Endothelial cell of umbilical vein (primary cell): ENCODE data around the gene CCDC106. TPM values are rescaled to one million over a fixed set of nuclear protein-coding genes. Genes with fewer than 3 reads are reported as not detected.

Experiments used
- BruUV-seq: library from RNA; stranded (reverse); fragments of 400-500 nt; replicated peaks from 2 replicates; lab custom pipeline; 2021; lab: Mats Ljungman, UMichigan
- CTCF ChIA-PET: fragments of 300-600, 350-600 bp; sonication (Branson Sonifier 250); formaldehyde crosslinking; loops from one replicate; lab custom pipeline; 2021; ENCODE audit warnings: antibody characterized with exemption, inconsistent platforms; lab: Charles Lee
- POLR2A ChIA-PET: fragments of 300-600, 350-600 bp; sonication (Branson Sonifier 250); formaldehyde crosslinking; loops from one replicate; lab custom pipeline; 2021; ENCODE audit warnings: antibody characterized with exemption, inconsistent platforms; lab: Charles Lee
- DNase-seq: peaks from one replicate; pipeline ENCODE4 v3.0.0-alpha.2; 2011; ENCODE audit warnings: low read depth, low spot score
- FAIRE-seq: peaks from 2 replicates; lab custom pipeline; 2011; peaks lifted over from hg19 to GRCh38; lab: Jason Lieb, UNC
- H2AFZ ChIP-seq: 2 replicates; pipeline ENCODE4 v1.6.0; 2012; ENCODE audit warnings: low read depth, low read length, control low read depth, inconsistent platforms
- H3K27ac ChIP-seq: 2 replicates; pipeline ENCODE4 v1.5.1; 2011; ENCODE audit warnings: low read depth, mild to moderate bottlenecking, control low read depth, low read length, moderate library complexity; ENCODE audit not compliant: insufficient read depth
- H3K27me3 ChIP-seq, 2 experiments: 2 replicates each; pipeline versions ENCODE4 v1.6.0 to v1.6.1; 2011; ENCODE audit warnings: low read length in 2 of 2, mixed read lengths in 1 of 2; ENCODE audit not compliant: control insufficient read depth in 2 of 2, insufficient read depth in 2 of 2
- H3K36me3 ChIP-seq, 2 experiments: 2 replicates in 1 of 2; 3 replicates in 1 of 2; pipeline ENCODE4 v1.5.1; 2011; ENCODE audit warnings: low read length in 2 of 2, mild to moderate bottlenecking in 1 of 2, moderate library complexity in 1 of 2; ENCODE audit not compliant: control insufficient read depth in 2 of 2, insufficient read depth in 2 of 2; ENCODE audit errors: extremely low read depth in 1 of 2
- H3K4me1 ChIP-seq: 3 replicates; pipeline ENCODE4 v1.5.1; 2011; ENCODE audit warnings: mild to moderate bottlenecking, low read length; ENCODE audit not compliant: control insufficient read depth, insufficient read depth; ENCODE audit errors: extremely low read depth
- H3K4me2 ChIP-seq: 2 replicates; pipeline ENCODE4 v1.6.1; 2011; ENCODE audit warnings: low read length, control low read depth, mixed read lengths; ENCODE audit not compliant: insufficient read depth
- H3K4me3 ChIP-seq, 3 experiments: fragments of 200-600 bp in 1 of 3; sonication (generic), shearing (Covaris generic) in 1 of 3; replicated peaks in 1 of 3; 2 replicates each; pipeline ENCODE4 v1.5.1; 2011 to 2016; ENCODE audit warnings: control low read depth in 3 of 3, low read length in 3 of 3, mild to moderate bottlenecking in 2 of 3, inconsistent platforms in 1 of 3, low read depth in 1 of 3, moderate library complexity in 1 of 3; ENCODE audit not compliant: insufficient read depth in 1 of 3
- H3K79me2 ChIP-seq: 2 replicates; pipeline ENCODE4 v1.6.0; 2012; ENCODE audit warnings: low read length, inconsistent platforms; ENCODE audit not compliant: control insufficient read depth, insufficient read depth
- H3K9ac ChIP-seq: replicated peaks from 2 replicates; pipeline ENCODE3; 2011; ENCODE audit warnings: low read length, control low read depth; ENCODE audit not compliant: insufficient read depth; ENCODE audit errors: extremely low read depth
- H3K9me1 ChIP-seq: replicated peaks from 3 replicates; pipeline ENCODE4 v1.6.0; 2011; ENCODE audit warnings: mild to moderate bottlenecking, low read length; ENCODE audit not compliant: control insufficient read depth, insufficient read depth; ENCODE audit errors: extremely low read depth
- H3K9me3 ChIP-seq: replicated peaks from 2 replicates; pipeline ENCODE4 v1.5.1; 2012; ENCODE audit warnings: low read length, inconsistent platforms; ENCODE audit not compliant: control insufficient read depth, insufficient read depth
- H4K20me1 ChIP-seq: replicated peaks from 2 replicates; pipeline ENCODE3; 2011; ENCODE audit warnings: mild to moderate bottlenecking, low read length; ENCODE audit not compliant: control insufficient read depth, insufficient read depth; ENCODE audit errors: extremely low read depth
- POLR2AphosphoS5 ChIP-seq: IDR thresholded peaks from 2 replicates; pipeline ENCODE4 v1.6.1; 2012; ENCODE audit warnings: low read depth, mild to moderate bottlenecking, control low read depth, low read length, moderate library complexity; ENCODE audit not compliant: insufficient read depth
- dilution Hi-C: fragments of 300-500 bp; cut with MboI; formaldehyde crosslinking; loops from one replicate; pipeline ENCODE4 v1.15.0; 2019; ENCODE audit warnings: low sequenced_read_pairs; ENCODE audit not compliant: extremely low pct_ligation_motif_present
- intact Hi-C: fragments of 100-400 bp; cut with micrococcal nuclease; formaldehyde crosslinking; loops from one replicate; pipeline ENCODE4 v1.10.0; 2022
- polyA plus RNA-seq, 4 experiments: library from polyadenylated mRNA; depleted of rRNA in 3 of 4; stranded (reverse) in 3 of 4; unstranded in 1 of 4; fragments of >200 nt; gene quantifications; 2 replicates each; pipeline versions ENCODE4 v1.2.1 to v1.2.3, GENCODE V29; 2011 to 2012; ENCODE audit warnings: missing spikeins in 1 of 4
- total RNA-seq: library from RNA; stranded (reverse); gene quantifications from 2 replicates; pipeline ENCODE4 v1.2.3, GENCODE V29; 2021
- TF ChIP-seq, protein P1 (sequence below), 2 donors: IDR thresholded peaks; 1 replicate in 1 of 2; 2 replicates in 1 of 2; pipeline ENCODE4 v1.5.1; 2011; ENCODE audit warnings: low read length in 2 of 2, mild to moderate bottlenecking in 2 of 2, moderate library complexity in 2 of 2, control low read depth in 1 of 2, inconsistent platforms in 1 of 2, low read depth in 1 of 2; ENCODE audit not compliant: insufficient read depth in 1 of 2; ENCODE audit errors: extremely low read depth in 1 of 2

The CCDC106 gene
- total and polyA plus RNA-seq, 2 donors (not counting 3 experiments of a cell fraction or from before 2014, with no cell fraction given): 11.8 to 12.0 TPM

DNA sequence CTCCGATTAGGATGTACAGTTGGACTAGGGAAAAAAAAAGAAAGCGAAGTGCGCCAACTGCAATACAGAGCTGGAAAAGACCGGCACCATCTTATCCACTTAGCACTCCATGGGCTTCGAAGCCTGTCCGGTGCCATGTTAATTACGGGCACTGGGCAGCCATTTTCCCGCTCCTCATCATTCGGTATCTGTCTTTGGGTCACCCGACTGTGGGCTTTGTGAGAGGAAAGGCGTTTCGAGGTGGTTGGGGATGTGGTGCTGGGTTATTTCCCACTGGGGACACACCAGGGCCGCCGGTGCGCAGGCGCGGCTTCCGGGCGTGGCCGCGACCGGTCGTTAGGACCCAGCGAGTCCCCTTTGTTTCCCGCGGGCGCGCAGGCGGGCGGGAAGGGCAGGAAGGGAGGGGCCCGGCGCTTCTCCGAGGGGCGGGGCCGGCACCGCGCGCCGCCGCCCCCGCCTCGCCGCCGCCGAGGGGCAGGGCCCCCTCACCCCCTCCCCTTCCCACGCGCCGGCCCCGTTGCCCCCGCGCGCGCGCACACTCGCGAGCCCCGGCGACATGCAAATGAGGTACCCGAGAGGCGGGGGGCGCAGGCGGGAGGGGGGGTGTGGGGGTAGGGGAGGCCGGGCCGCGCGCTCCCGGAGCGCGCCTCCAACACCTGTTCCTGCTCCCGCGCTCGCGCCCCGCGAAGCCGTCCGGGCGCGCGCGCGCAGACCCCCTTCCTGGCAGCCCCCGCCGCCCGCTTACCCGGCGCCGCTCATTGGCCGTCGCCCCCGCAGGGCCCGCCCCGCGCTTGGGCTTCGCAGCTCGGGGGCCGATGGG is 48.0 kb upstream of the CCDC106 start, which contains the start of gene ZNF524:
TSS of gene ZNF524 (plus strand) at position 447 of the 820 bp plus-strand sequence. CDS start 1,825 bp downstream, outside the sequence.
- DNase-seq: peak; percentile 72
- POLR2A ChIA-PET: interaction anchor here (0.9 to 2.2 kb wide), 6 partner anchors 14 to 193 kb away, joined by 3 to 8 read pairs (median 8); partner anchors contain the start of genes UBE2S and ZNF784
- Histone ChIP-seq H2AFZ (peak within 1 kb of the TSS; percentile 96), H4K20me1 (no peaks in the 10 kb centered on the region), H3K27me3 (no peaks in the 10 kb centered on the region), H3K4me1 (peaks cover 13% of the 10 kb centered on the region), H3K4me2 (peak within 1 kb of the TSS; percentile 90), H3K79me2 (peaks cover 2% of the 10 kb centered on the region), H3K9ac (peak within 1 kb of the TSS; percentile 97), H3K9me3 (no peaks in the 10 kb centered on the region), H3K36me3 (peaks cover 3 to 14% of the 10 kb centered on the region in 2 experiments), H3K9me1 (no peaks in the 10 kb centered on the region), H3K4me3 (peak within 1 kb of the TSS; percentile 78 to 92 (median 89)), H3K27ac (peak within 1 kb of the TSS; percentile 98)
- dilution Hi-C loops: loop anchor here (10.0 kb wide), 1 partner anchor 85 kb away; no protein-coding TSS in a partner anchor
- intact Hi-C loops: loop anchor here (1.0 to 10.0 kb wide), 11 partner anchors 13 to 483 kb away; partner anchors contain the start of genes KMT5C, PPP1R12C, PPP6R1 and RPL28
- FAIRE-seq: peak; percentile 8
- TF ChIP-seq POLR2AphosphoS5: peak; percentile 63
- TF ChIP-seq, protein P1, sequence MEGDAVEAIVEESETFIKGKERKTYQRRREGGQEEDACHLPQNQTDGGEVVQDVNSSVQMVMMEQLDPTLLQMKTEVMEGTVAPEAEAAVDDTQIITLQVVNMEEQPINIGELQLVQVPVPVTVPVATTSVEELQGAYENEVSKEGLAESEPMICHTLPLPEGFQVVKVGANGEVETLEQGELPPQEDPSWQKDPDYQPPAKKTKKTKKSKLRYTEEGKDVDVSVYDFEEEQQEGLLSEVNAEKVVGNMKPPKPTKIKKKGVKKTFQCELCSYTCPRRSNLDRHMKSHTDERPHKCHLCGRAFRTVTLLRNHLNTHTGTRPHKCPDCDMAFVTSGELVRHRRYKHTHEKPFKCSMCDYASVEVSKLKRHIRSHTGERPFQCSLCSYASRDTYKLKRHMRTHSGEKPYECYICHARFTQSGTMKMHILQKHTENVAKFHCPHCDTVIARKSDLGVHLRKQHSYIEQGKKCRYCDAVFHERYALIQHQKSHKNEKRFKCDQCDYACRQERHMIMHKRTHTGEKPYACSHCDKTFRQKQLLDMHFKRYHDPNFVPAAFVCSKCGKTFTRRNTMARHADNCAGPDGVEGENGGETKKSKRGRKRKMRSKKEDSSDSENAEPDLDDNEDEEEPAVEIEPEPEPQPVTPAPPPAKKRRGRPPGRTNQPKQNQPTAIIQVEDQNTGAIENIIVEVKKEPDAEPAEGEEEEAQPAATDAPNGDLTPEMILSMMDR (IDR thresholded peaks at IDR 0.05; ENCODE audit: extremely low read depth in 1 of 2, insufficient read depth in 1 of 2, low read depth in 1 of 2, low read length in 2 of 2): no peak
- BruUV-seq: TSS peak; percentile 48
- CTCF ChIA-PET: interaction anchor here (0.6 to 1.8 kb wide), 12 partner anchors 17 to 132 kb away, joined by 3 to 8 read pairs (median 4); partner anchors contain the start of gene U2AF2
